Measurements from ENCODE around the gene SLC35E1. TPM values are rescaled to one million over a fixed set of nuclear protein-coding genes. Genes with fewer than 3 reads are reported as not detected.

Gene SLC35E1
- total RNA-seq, 1 experiment from 2014 or later = 61.0 TPM

- intact Hi-C loops (cut with micrococcal nuclease; ENCODE audit: unreplicated experiment) = loop anchor here (1.0 to 5.0 kb wide), 2 partner anchors 59 to 143 kb away; partner anchors contain the start of gene MED26
- ChIA-PET CTCF (no interaction called here), POLR2A (ENCODE audit: unreplicated experiment) (interaction anchor here (0.6 to 0.7 kb wide), 4 partner anchors 27 to 1261 kb away, joined by 3 to 10 read pairs (median 3); no protein-coding TSS in a partner anchor)
- Histone ChIP-seq H3K9me2 (ENCODE audit: insufficient read depth) (no peaks in the 10 kb centered on the region), H2AFZ (no peak overlapping the region), H3K4me3 (peak overlapping the region; percentile 39; the same call in 1 of the 2 replicates), H3K36me3 (ENCODE audit: low read depth) (peaks cover 11% of the 10 kb centered on the region), H3K27ac (peak overlapping the region; percentile 93), H3K4me2 (peak overlapping the region; percentile 94), H3F3A (ENCODE audit: insufficient read depth, low read depth) (peaks cover 65% of the 10 kb centered on the region), H3K27me3 (ENCODE audit: insufficient read depth, low read depth) (no peaks in the 10 kb centered on the region), H3K9me3 (ENCODE audit: insufficient read depth, low read depth) (no peaks in the 10 kb centered on the region), H3K4me1 (replicated peaks; ENCODE audit: insufficient read depth) (peaks cover 54% of the 10 kb centered on the region), H3K79me2 (ENCODE audit: low read depth) (peaks cover 78% of the 10 kb centered on the region), H4K20me1 (ENCODE audit: insufficient read depth) (peaks cover 9% of the 10 kb centered on the region; the same call in 1 of the 2 replicates)
- TF ChIP-seq EZH2 (IDR thresholded peaks at IDR 0.05; ENCODE audit: low read depth) = no peak
- no peak for TF ChIP-seq CTCF (conservative IDR thresholded peaks at IDR 0.05)
- peak; percentile 73 to 87 for DNase-seq
- TSS peak; percentile 30 for BruUV-seq (replicated peaks)
These were observed 2.5 kb downstream of the SLC35E1 start for GRCh38 chr19:16569609-16570320.

- H3K9me2 ChIP-seq (ENCODE audit: insufficient read depth) = no peaks in the 10 kb centered on the region
- BruUV-seq (replicated peaks) = no TSS peak
- no peak overlapping the region for H3K4me3 ChIP-seq
- ChIA-PET POLR2A (ENCODE audit: unreplicated experiment) (no interaction called here), CTCF (no interaction called here)
- H3K4me1 ChIP-seq (replicated peaks; ENCODE audit: insufficient read depth) = peaks cover 47% of the 10 kb centered on the region
- intact Hi-C loops (cut with micrococcal nuclease; ENCODE audit: unreplicated experiment) = loop anchor here (5.0 kb wide), 1 partner anchor 146 kb away; no protein-coding TSS in a partner anchor
- peaks cover 11% of the 10 kb centered on the region for H4K20me1 ChIP-seq (ENCODE audit: insufficient read depth)
- H2AFZ ChIP-seq = no peak overlapping the region
- H3K27me3 ChIP-seq (ENCODE audit: insufficient read depth, low read depth) = no peaks in the 10 kb centered on the region
- no peak overlapping the region for H3K4me2 ChIP-seq
- no peaks in the 10 kb centered on the region for H3K9me3 ChIP-seq (ENCODE audit: insufficient read depth, low read depth)
- H3K79me2 ChIP-seq (ENCODE audit: low read depth) = peaks cover 62% of the 10 kb centered on the region
- TF ChIP-seq EZH2 (IDR thresholded peaks at IDR 0.05; ENCODE audit: low read depth) = no peak
- no peak for TF ChIP-seq CTCF (conservative IDR thresholded peaks at IDR 0.05)
- H3F3A ChIP-seq (ENCODE audit: insufficient read depth, low read depth) = peaks cover 59% of the 10 kb centered on the region
- H3K36me3 ChIP-seq (ENCODE audit: low read depth) = peaks cover 24% of the 10 kb centered on the region
- no peak for DNase-seq
- H3K27ac ChIP-seq = no peak overlapping the region
These were observed 5.5 kb downstream of the SLC35E1 start for GRCh38 chr19:16566702-16567101.

- peaks cover 57% of the 10 kb centered on the region for H3F3A ChIP-seq (ENCODE audit: insufficient read depth, low read depth)
- ChIA-PET POLR2A (ENCODE audit: unreplicated experiment) (no interaction called here), CTCF (no interaction called here)
- peaks cover 44% of the 10 kb centered on the region for H3K4me1 ChIP-seq (replicated peaks; ENCODE audit: insufficient read depth)
- BruUV-seq (replicated peaks) = no TSS peak
- peaks cover 57% of the 10 kb centered on the region for H3K79me2 ChIP-seq (ENCODE audit: low read depth)
- H4K20me1 ChIP-seq (ENCODE audit: insufficient read depth) = peaks cover 12% of the 10 kb centered on the region
- no peaks in the 10 kb centered on the region for H3K9me2 ChIP-seq (ENCODE audit: insufficient read depth)
- peaks cover 24% of the 10 kb centered on the region for H3K36me3 ChIP-seq (ENCODE audit: low read depth)
- no peaks in the 10 kb centered on the region for H3K9me3 ChIP-seq (ENCODE audit: insufficient read depth, low read depth)
- H3K27ac ChIP-seq = no peak overlapping the region
- intact Hi-C loops (cut with micrococcal nuclease; ENCODE audit: unreplicated experiment) = loop anchor here (5.0 kb wide), 1 partner anchor 146 kb away; no protein-coding TSS in a partner anchor
- no peak overlapping the region for H3K4me2 ChIP-seq
- DNase-seq = no peak
- TF ChIP-seq CTCF (conservative IDR thresholded peaks at IDR 0.05) (no peak), EZH2 (IDR thresholded peaks at IDR 0.05; ENCODE audit: low read depth) (no peak)
- no peaks in the 10 kb centered on the region for H3K27me3 ChIP-seq (ENCODE audit: insufficient read depth, low read depth)
- H3K4me3 ChIP-seq = no peak overlapping the region
- H2AFZ ChIP-seq = no peak overlapping the region
These were observed 6.1 kb downstream of the SLC35E1 start for GRCh38 chr19:16566161-16566560.
